Spinal cord (tissue), 10 donors: Measurements from ENCODE around the gene ZNF580. TPM values are rescaled to one million over a fixed set of nuclear protein-coding genes. Genes with fewer than 3 reads are reported as not detected.

Experiments used
- DNase-seq, 6 donors: peaks; one replicate each; pipeline versions ENCODE4 v3.0.0 to v3.0.0-alpha.2; 2013 to 2015; ENCODE audit warnings: low spot score in 6 of 6, low read depth in 4 of 6
- H3K27ac ChIP-seq: one replicate; pipeline ENCODE4 v1.5.1; 2013; ENCODE audit warnings: low read depth, low read length, control low read depth
- H3K27me3 ChIP-seq: one replicate; pipeline ENCODE4 v1.6.1; 2013; ENCODE audit warnings: low read length; ENCODE audit not compliant: control insufficient read depth, insufficient read depth
- H3K36me3 ChIP-seq: one replicate; pipeline ENCODE4 v1.6.1; 2013; ENCODE audit warnings: low read length; ENCODE audit not compliant: control insufficient read depth, insufficient read depth
- H3K4me1 ChIP-seq: one replicate; pipeline ENCODE4 v1.6.1; 2013; ENCODE audit warnings: low read length; ENCODE audit not compliant: control insufficient read depth, insufficient read depth
- H3K4me3 ChIP-seq: one replicate; pipeline ENCODE4 v1.5.1; 2013; ENCODE audit warnings: low read depth, low read length, control low read depth
- H3K9me3 ChIP-seq: one replicate; pipeline ENCODE4 v1.6.1; 2013; ENCODE audit warnings: low read length; ENCODE audit not compliant: control insufficient read depth, insufficient read depth
- WGBS: methylation state at CpG from one replicate; pipeline ENCODE4 v1.1.5; 2013; ENCODE audit warnings: missing lambda C conversion rate; ENCODE audit not compliant: insufficient coverage; 5-methylcytosine and 5-hydroxymethylcytosine counted together
- polyA plus RNA-seq, 2 donors: library from polyadenylated mRNA; unstranded; fragments of 120-200 nt; gene quantifications; one replicate each; pipeline ENCODE4 v1.2.1, GENCODE V29; 2013; ENCODE audit not compliant: insufficient read length in 2 of 2
- total RNA-seq, 2 donors: library from RNA; depleted of rRNA in 1 of 2; stranded (reverse); fragments of 120-200 nt in 1 of 2; fragments of >200 nt in 1 of 2; gene quantifications; one replicate each; pipeline versions ENCODE4 v1.2.3 to v1.2.4, GENCODE V29; 2013 to 2014
- donor health status: healthy.

The ZNF580 gene
- total and polyA plus RNA-seq, 4 donors, result 3.5 to 71.7 (median 38.7) TPM

DNA sequence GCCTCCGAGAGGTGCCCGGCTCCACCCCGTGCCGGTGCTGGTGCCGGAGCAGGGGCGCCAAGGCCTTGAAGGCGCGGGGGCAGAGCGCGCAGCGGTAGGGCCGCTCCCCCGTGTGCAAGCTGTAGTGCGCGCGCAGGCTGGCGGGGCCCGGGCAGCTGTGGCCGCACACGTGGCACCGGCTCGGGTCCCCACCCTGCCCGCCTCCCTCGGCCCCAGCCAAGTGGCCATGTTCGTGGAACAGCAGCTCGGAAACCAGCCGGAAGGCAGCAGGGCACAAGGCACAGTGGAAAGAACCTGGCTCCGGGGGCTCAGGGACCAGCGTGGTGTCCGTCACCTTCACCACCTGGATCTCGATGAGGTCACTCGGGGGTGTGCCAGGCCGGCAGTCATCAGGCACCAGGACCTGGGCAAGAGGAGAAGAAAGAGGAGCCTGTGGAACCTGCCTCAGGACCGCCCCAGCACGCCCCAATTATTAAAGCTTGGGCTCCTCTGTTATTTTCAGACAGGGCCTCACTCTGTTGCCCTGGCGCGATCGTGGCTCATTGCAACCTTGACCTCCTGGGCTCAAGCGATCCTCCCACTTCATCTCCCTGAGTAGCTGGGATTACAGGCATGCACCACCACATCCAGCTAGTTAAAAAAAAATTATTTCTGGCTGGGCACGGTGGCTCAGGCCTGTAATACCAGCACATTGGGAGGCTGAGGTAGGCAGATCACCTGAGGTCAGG lies 18.4 kb upstream of the ZNF580 start:
- H3K4me1 ChIP-seq, result peaks cover 5% of the 10 kb centered on the region
- 91% methylated on average over 39 of the region's 40 CpGs for WGBS
- peaks cover 35% of the 10 kb centered on the region for H3K36me3 ChIP-seq
- no peak for DNase-seq
- no peak overlapping the region for H3K4me3 ChIP-seq
- H3K27ac ChIP-seq, result no peak overlapping the region
- H3K27me3 ChIP-seq, result no peaks in the 10 kb centered on the region
- H3K9me3 ChIP-seq, result no peaks in the 10 kb centered on the region

DNA sequence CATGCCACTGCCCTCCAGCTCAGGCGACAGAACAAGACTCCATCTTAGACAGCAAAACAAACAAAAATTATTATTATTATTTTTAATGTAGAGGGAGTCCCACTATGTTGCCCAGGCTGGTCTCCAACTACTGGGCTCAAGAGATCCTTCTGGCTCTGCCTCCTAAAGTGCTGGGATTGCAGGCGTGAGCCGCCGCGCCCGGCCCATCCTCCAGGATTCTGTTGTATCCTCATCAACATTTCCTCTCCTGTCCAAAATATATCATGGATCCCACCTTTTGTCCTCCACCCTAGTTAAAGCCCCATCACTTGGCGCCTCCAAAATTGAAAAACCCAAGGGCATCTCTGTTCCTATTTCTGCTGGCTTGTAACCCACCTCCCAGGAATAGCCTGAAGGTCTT lies 17.7 kb upstream of the ZNF580 start:
- WGBS, result 94% methylated on average over 5 of the region's 7 CpGs
- no peak overlapping the region for H3K4me3 ChIP-seq
- H3K4me1 ChIP-seq, result peaks cover 5% of the 10 kb centered on the region

DNA sequence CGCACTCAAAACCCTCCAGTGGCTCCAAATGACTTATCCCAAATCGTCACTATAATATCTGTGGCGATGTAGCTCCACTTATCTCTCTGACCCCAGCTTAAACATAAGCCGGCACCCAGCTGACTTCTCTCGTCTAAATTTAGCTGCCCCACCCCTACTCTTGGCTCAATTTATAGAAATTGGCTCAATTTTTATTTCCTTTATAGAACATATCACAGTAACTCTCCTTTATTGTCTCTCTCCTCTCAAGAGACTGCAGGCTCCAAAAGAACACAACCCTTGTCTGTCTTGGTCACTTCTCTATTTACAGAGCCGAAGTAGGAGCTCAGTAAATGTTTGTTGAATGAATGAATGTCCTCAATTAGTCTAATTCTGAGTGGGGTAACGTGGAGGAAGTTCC lies 17.2 kb upstream of the ZNF580 start:
- 74% methylated on average over 5 of the region's 7 CpGs for WGBS

More for the DNA sequence above, 17.7 kb upstream of the ZNF580 start:
- Histone ChIP-seq H3K9me3 (no peaks in the 10 kb centered on the region), H3K27ac (no peak overlapping the region), H3K27me3 (no peaks in the 10 kb centered on the region), H3K36me3 (peaks cover 30% of the 10 kb centered on the region)
- no peak for DNase-seq

DNA sequence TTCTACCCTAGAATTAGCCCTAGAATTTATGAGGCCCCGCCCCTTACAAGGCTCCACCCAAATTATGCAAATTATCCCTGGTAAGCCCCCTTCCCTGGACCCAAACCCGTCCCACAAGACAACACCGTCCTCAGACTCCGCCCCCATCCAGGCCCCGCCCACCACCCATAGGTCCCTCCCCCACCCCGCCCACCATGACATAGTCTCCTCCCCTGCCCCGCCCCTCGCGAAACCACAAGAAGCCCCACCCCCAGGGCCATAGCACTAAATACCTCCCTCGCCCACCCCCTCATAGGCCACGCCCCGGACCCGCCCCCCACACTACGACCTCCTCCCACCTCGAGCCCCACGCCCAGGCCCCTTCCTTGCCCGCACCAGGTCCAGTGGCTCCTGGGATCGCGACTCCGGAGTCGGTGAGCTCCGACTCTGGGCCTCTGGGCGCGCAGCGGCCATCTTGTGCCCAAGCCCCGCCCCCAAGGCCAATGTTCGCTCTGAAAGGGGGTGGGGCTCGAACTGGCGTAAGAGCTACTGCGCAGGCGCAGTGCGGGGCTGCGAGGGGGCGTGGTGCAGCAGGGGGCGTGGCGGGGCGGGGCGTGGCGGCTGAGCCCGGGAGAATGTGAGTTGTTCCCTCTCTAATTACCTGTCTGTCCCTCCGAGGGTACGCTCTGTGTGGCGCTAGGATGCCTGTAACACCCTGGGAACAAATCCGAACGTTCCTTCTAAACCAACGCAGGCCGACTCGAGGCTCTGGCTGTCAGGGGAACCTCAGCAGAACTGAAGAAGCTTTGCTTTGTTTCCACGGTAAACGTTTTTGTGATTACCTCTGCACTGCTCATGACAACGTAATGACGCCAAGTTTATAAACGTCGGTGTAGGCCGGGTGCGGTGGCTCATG lies 16.4 kb upstream of the ZNF580 start, which contains the start of gene ZNF784:
Gene ZNF784, minus strand, starts transcription at position 458 of the 895 bp plus-strand sequence. Its CDS starts 5 bp downstream, at position 453.
- peak; percentile 84 to 99 (median 92) for DNase-seq
- Histone ChIP-seq H3K4me3 (peak within 1 kb of the TSS; percentile 74), H3K36me3 (peaks cover 26% of the 10 kb centered on the region), H3K27me3 (no peaks in the 10 kb centered on the region), H3K27ac (peak within 1 kb of the TSS; percentile 98), H3K4me1 (peaks cover 5% of the 10 kb centered on the region), H3K9me3 (no peaks in the 10 kb centered on the region)
- under 1% methylated on average over 43 of the region's 56 CpGs for WGBS

More for the DNA sequence above, 17.2 kb upstream of the ZNF580 start:
- peaks cover 26% of the 10 kb centered on the region for H3K36me3 ChIP-seq
- no peaks in the 10 kb centered on the region for H3K27me3 ChIP-seq
- H3K4me1 ChIP-seq, result peaks cover 5% of the 10 kb centered on the region
- no peak for DNase-seq
- no peak overlapping the region for H3K4me3 ChIP-seq
- no peaks in the 10 kb centered on the region for H3K9me3 ChIP-seq
- H3K27ac ChIP-seq, result peak overlapping the region; percentile 98

DNA sequence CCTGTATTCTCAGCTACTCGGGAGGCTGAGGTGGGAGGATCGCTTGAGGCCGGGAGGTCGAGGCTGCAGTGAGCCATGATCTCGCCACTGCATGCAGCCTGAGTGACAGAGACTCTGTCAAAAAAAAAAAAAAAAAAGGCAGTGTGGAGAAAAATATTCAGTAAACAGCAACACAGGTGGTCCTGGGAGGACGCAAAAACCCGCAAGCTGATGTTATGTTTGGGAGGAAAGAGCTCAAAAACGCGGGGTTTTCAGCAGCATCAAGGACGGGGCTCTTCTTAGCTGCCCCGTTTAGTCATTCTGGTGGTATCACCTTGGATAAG lies 15.8 kb upstream of the ZNF580 start:
- WGBS, result 56% methylated on average over 9 of the region's 11 CpGs
- DNase-seq, result no peak
- Histone ChIP-seq H3K27me3 (no peaks in the 10 kb centered on the region), H3K27ac (peak overlapping the region; percentile 98), H3K4me1 (peaks cover 5% of the 10 kb centered on the region), H3K4me3 (peak overlapping the region; percentile 74), H3K9me3 (no peaks in the 10 kb centered on the region), H3K36me3 (peaks cover 26% of the 10 kb centered on the region)

DNA sequence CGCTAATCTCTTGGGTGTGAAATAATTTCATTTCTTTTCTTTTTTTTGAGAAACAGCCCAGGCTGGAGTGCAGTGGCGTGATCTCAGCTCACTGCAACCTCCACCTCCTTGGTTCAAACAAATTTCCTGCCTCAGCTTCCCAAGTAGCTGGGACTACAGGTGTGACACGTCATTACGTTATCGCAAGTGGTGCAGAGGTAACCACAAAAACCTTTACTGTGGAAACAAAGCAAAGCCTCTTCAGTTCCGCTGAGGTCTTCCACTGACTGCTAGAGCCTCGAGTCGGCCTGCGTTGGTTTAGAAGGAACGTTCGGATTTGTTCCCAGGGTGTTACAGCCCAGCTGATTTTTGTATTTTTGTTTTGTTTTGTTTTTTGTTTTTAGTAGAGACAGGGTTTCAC lies 14.5 kb upstream of the ZNF580 start:
- Histone ChIP-seq H3K4me3 (no peak overlapping the region), H3K27me3 (no peaks in the 10 kb centered on the region), H3K27ac (no peak overlapping the region), H3K36me3 (peaks cover 15% of the 10 kb centered on the region), H3K4me1 (peaks cover 5% of the 10 kb centered on the region), H3K9me3 (no peaks in the 10 kb centered on the region)
- WGBS, result 95% methylated on average over 11 of the region's 11 CpGs
- no peak for DNase-seq

DNA sequence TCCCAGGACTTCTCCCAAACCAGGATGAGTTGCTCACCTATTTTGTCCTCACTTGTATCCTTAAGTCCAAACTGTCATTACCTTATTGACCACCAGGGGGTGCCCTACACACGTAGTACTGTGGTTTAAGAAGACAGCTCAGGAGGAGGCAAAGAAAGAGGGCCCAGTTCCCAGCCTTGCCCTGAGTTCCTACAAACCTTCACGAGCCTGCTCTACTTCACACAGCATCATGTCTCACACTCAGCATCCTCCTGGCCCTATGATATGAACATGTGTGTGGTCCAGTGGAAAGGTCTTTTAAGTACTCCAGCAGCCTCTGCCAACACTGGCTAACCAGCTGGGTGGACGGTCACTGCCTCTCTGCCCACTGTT lies 8.4 kb upstream of the ZNF580 start:
- peaks cover 29% of the 10 kb centered on the region for H3K4me1 ChIP-seq
- H3K9me3 ChIP-seq, result no peaks in the 10 kb centered on the region
- peaks cover 9% of the 10 kb centered on the region for H3K36me3 ChIP-seq
- DNase-seq, result peak in 5 of 6 donors; percentile 77 to 97 (median 84)
- no CpG with 5 or more reads among the region's 3 CpGs for WGBS
- no peak overlapping the region for H3K4me3 ChIP-seq
- H3K27me3 ChIP-seq, result no peaks in the 10 kb centered on the region
- H3K27ac ChIP-seq, result peak overlapping the region; percentile 50

DNA sequence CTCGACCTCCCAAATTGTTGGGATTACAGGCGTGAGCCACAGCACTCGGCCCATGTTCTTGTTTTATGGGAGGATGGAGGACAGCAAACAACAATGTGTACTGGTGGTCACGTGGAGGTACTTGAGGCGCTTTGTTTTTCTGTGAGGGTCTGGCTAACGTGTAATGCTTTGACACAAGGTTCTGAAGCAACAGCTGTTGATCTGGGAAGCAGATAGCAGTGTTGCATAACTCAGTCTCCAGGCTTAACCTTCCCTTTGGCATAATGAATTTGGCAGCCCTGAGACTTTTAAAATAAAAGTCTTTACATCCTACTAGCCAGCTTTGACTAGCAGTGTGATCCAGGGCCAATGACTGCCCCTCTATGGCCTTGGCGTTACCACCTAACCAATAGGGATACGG lies 6.9 kb upstream of the ZNF580 start:
- Histone ChIP-seq H3K27ac (no peak overlapping the region), H3K36me3 (peaks cover 14% of the 10 kb centered on the region), H3K4me1 (peaks cover 36% of the 10 kb centered on the region), H3K27me3 (no peaks in the 10 kb centered on the region), H3K4me3 (no peak overlapping the region), H3K9me3 (no peaks in the 10 kb centered on the region)
- WGBS, result 97% methylated on average over 8 of the region's 8 CpGs
- no peak for DNase-seq

DNA sequence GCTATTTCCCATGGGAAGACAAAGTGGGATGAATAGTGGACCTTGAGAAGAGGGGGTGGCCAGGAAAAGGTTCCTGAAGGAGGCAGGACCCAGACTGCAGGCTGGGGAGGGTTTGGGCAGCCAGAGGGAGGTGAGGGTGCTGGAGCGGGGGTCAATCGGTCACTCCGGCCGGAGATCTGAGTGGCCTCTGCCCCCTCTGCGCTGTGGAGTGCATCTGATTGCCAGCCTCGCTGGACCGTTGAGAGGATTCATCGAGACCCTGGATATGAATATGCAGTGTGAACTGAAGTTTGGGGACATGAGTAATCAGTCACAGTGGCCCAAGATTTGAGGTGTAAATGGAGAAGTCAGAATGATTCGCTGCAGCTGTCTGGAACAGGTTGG lies 5.5 kb upstream of the ZNF580 start:
- H3K9me3 ChIP-seq, result no peaks in the 10 kb centered on the region
- 8% methylated on average over 9 of the region's 9 CpGs for WGBS
- H3K4me3 ChIP-seq, result peak overlapping the region; percentile 87
- H3K27ac ChIP-seq, result peak overlapping the region; percentile 90
- no peaks in the 10 kb centered on the region for H3K27me3 ChIP-seq
- DNase-seq, result no peak
- peaks cover 50% of the 10 kb centered on the region for H3K4me1 ChIP-seq
- peaks cover 14% of the 10 kb centered on the region for H3K36me3 ChIP-seq
